Panc1 (cell line): ENCODE data around the gene EPHX1. TPM values are rescaled to one million over a fixed set of nuclear protein-coding genes. Genes with fewer than 3 reads are reported as not detected.
"Not testable (repeated sequence)": the region's sequence is repeated elsewhere in the genome, so short reads cannot be mapped to it uniquely, and the experiment has no call there.

Experiments
- ATAC-seq: fragments of 200-7000 bp; cut with Tn5 transposase; 2 replicates; pipeline ENCODE4 v1.9.1; 2020; ENCODE audit warnings: mild to moderate bottlenecking, moderate library complexity
- BruUV-seq: library from RNA; stranded (reverse); fragments of 400-500 nt; replicated peaks from 2 replicates; lab custom pipeline; 2021; lab: Mats Ljungman, UMichigan
- CTCF ChIA-PET: fragments of 300-600 bp; sonication (Branson Sonifier 250); formaldehyde crosslinking; loops from one replicate; lab custom pipeline; 2022; ENCODE audit warnings: antibody characterized with exemption; lab: Charles Lee
- POLR2A ChIA-PET: fragments of 300-600 bp; sonication (Branson Sonifier 250); formaldehyde crosslinking; loops from one replicate; lab custom pipeline; 2022; ENCODE audit warnings: antibody characterized with exemption; lab: Charles Lee
- DNase-seq: peaks from one replicate; pipeline ENCODE4 v3.0.0-alpha.2; 2010; ENCODE audit warnings: low read depth, low spot score
- H3K27ac ChIP-seq: 2 replicates; pipeline ENCODE4 v1.5.1; 2011; ENCODE audit warnings: mild to moderate bottlenecking, low read length, inconsistent platforms
- H3K27me3 ChIP-seq: fragments of 200-500 bp; sonication (Bioruptor generic); 2 replicates; pipeline ENCODE4 v1.6.0; 2014; ENCODE audit warnings: low read length, inconsistent platforms; ENCODE audit not compliant: control insufficient read depth, insufficient read depth
- H3K36me3 ChIP-seq: fragments of 200-500 bp; sonication (Bioruptor generic); 2 replicates; pipeline ENCODE4 v1.5.1; 2014; ENCODE audit warnings: inconsistent platforms, mild to moderate bottlenecking, low read length, moderate library complexity; ENCODE audit not compliant: control insufficient read depth, insufficient read depth
- H3K4me1 ChIP-seq: 2 replicates; pipeline ENCODE4 v1.5.1; 2011; ENCODE audit warnings: inconsistent platforms, mild to moderate bottlenecking, low read length, moderate library complexity; ENCODE audit not compliant: control insufficient read depth, insufficient read depth
- H3K4me3 ChIP-seq, 2 experiments: 2 replicates each; pipeline ENCODE4 v1.5.1; 2011 to 2012; ENCODE audit warnings: low read depth in 2 of 2, low read length in 2 of 2, mild to moderate bottlenecking in 2 of 2, inconsistent platforms in 1 of 2, moderate library complexity in 1 of 2
- H3K9me3 ChIP-seq: fragments of 200-500 bp; sonication (Bioruptor generic); 2 replicates; pipeline ENCODE4 v1.5.1; 2014; ENCODE audit warnings: low read depth, mild to moderate bottlenecking, inconsistent platforms, low read length, moderate library complexity; ENCODE audit not compliant: control insufficient read depth, insufficient read depth
- POLR2AphosphoS5 ChIP-seq: IDR thresholded peaks from 2 replicates; pipeline ENCODE4 v1.6.1; 2012; ENCODE audit warnings: mild to moderate bottlenecking, low read depth, low read length, moderate library complexity
- REST ChIP-seq, 2 experiments: IDR thresholded peaks; 2 replicates each; pipeline ENCODE4 v1.6.1; 2011 to 2012; ENCODE audit warnings: low read depth in 2 of 2, control low read depth in 1 of 2, low read length in 1 of 2, mild to moderate bottlenecking in 1 of 2, moderate library complexity in 1 of 2; ENCODE audit not compliant: insufficient read depth in 1 of 2
- SIN3A ChIP-seq: IDR thresholded peaks from 2 replicates; pipeline ENCODE4 v1.6.1; 2012; ENCODE audit warnings: low read depth, mild to moderate bottlenecking, low read length, moderate library complexity, borderline replicate concordance; ENCODE audit not compliant: insufficient read depth
- TCF7L2 ChIP-seq: IDR thresholded peaks from 2 replicates; pipeline ENCODE4 v1.6.1; 2011; ENCODE audit warnings: mild to moderate bottlenecking, low read depth, low read length, inconsistent platforms
- in situ Hi-C: cut with HindIII; loops from 2 replicates; pipeline ENCODE4 v1.10.0; 2016; ENCODE audit warnings: low sequenced_read_pairs, low pct_unique_long_range_greater_than_20kb
- intact Hi-C: fragments of 100-400 bp; cut with micrococcal nuclease; formaldehyde crosslinking; loops from one replicate; pipeline ENCODE4 v1.10.0; 2022; ENCODE audit not compliant: unreplicated experiment
- total RNA-seq: library from RNA; stranded (reverse); gene quantifications from one replicate; pipeline ENCODE4 v1.2.1, GENCODE V29; 2021; ENCODE audit not compliant: unreplicated experiment
- TF ChIP-seq, protein P1 (sequence below): fragments of 450-650 bp; IDR thresholded peaks from 2 replicates; pipeline ENCODE4 v1.5.1; 2017; ENCODE audit warnings: mild to moderate bottlenecking

EPHX1 gene
- total RNA-seq, 1 experiment from 2014 or later = 76.4 TPM

DNA sequence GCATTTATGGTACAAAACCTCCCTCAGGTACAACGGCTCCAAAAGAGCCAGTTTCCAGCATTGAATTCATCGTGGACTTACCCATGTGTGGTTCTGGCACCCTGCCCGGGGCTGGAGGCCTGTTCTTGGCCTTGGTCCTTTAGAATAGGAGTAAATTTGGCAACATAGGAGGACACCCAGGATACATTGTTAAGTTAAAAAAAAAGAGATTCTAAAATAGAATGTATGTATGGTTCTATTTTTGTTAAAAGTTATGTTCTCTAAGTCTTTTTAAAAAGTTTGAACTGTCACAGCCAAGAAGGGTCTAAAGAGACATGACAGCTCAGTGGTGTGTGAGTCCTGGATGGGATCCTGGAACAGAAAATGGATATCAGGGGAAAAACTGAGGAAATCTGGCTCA, 25.9 kb downstream of the EPHX1 start:
- TF ChIP-seq POLR2AphosphoS5 (no peak), SIN3A (no peak), TCF7L2 (no peak)
- TF ChIP-seq, protein P1, sequence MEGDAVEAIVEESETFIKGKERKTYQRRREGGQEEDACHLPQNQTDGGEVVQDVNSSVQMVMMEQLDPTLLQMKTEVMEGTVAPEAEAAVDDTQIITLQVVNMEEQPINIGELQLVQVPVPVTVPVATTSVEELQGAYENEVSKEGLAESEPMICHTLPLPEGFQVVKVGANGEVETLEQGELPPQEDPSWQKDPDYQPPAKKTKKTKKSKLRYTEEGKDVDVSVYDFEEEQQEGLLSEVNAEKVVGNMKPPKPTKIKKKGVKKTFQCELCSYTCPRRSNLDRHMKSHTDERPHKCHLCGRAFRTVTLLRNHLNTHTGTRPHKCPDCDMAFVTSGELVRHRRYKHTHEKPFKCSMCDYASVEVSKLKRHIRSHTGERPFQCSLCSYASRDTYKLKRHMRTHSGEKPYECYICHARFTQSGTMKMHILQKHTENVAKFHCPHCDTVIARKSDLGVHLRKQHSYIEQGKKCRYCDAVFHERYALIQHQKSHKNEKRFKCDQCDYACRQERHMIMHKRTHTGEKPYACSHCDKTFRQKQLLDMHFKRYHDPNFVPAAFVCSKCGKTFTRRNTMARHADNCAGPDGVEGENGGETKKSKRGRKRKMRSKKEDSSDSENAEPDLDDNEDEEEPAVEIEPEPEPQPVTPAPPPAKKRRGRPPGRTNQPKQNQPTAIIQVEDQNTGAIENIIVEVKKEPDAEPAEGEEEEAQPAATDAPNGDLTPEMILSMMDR = no peak
- POLR2A ChIA-PET = no interaction called here
- BruUV-seq = no TSS peak
- intact Hi-C loops (no loop called here), in situ Hi-C loops (no loop called here)
- Histone ChIP-seq H3K27ac (no peak overlapping the region), H3K27me3 (no peaks in the 10 kb centered on the region), H3K9me3 (no peaks in the 10 kb centered on the region), H3K4me1 (no peaks in the 10 kb centered on the region), H3K36me3 (no peaks in the 10 kb centered on the region), H3K4me3 (no peak overlapping the region)
- ATAC-seq = no peak
- CTCF ChIA-PET = no interaction called here
- no peak for DNase-seq

DNA sequence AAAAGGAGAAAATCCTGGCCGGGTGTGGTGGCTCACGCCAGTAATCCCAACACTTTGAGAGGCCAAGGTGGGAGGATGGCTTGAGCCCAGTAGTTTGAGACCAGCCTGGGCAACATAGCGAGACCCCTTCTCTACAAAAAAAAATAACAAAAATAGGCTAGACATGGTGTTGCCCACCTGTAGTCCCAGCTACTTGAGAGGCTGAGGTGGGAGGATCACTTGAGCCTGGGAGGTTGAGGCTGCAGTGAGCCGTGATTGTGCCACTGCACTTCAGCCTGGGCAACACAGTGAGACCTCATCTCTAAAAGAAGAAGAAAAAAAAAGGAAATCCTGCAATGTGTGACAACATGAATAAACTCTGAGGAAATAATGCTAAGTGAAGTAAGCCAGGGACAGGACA, 26.4 kb downstream of the EPHX1 start:
- ATAC-seq, in situ Hi-C loops, CTCF ChIA-PET, BruUV-seq, H3K4me1 ChIP-seq, H3K4me3 ChIP-seq, DNase-seq, intact Hi-C loops, H3K9me3 ChIP-seq, H3K27me3 ChIP-seq, H3K36me3 ChIP-seq, H3K27ac ChIP-seq, POLR2A ChIA-PET: not testable (repeated sequence)

DNA sequence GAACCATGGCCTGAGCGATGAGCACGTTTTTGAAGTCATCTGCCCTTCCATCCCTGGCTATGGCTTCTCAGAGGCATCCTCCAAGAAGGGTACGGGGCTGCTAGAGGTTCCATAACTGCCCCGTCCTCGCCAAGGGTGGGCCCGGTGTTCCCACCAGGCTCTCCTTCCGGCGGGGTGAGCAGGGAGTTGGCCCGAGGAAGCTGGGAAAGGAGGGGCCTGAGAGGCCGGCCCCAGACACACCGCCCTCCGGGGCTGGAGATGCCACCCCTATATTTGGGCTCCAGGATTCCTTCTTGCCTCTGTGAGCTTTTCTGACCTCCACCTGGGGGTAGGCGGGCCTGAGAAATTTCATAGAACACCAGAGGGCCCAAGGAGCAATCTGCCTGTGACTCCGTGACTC, 28.9 kb downstream of the EPHX1 start:
- Histone ChIP-seq H3K4me1 (no peaks in the 10 kb centered on the region), H3K27ac (no peak overlapping the region), H3K36me3 (no peaks in the 10 kb centered on the region), H3K4me3 (no peak overlapping the region), H3K9me3 (no peaks in the 10 kb centered on the region), H3K27me3 (no peaks in the 10 kb centered on the region)
- in situ Hi-C loops (no loop called here), intact Hi-C loops (no loop called here)
- BruUV-seq = no TSS peak
- POLR2A ChIA-PET = no interaction called here
- TF ChIP-seq SIN3A (no peak), POLR2AphosphoS5 (no peak), TCF7L2 (no peak), REST (IDR thresholded peaks at IDR 0.05; ENCODE audit: insufficient read depth in 1 of 2, low read depth in 2 of 2, low read length in 1 of 2) (no peak)
- TF ChIP-seq, protein P1 = no peak
- ATAC-seq (no peak), DNase-seq (no peak)
- CTCF ChIA-PET = no interaction called here
